Calu3 (cell line): Measurements from ENCODE around the gene PRKCZ. TPM values are rescaled to one million over a fixed set of nuclear protein-coding genes. Genes with fewer than 3 reads are reported as not detected.

Experiments used
- BruUV-seq: library from RNA; stranded (reverse); fragments of 400-500 nt; replicated peaks from 2 replicates; lab custom pipeline; 2021; lab: Mats Ljungman, UMichigan
- CTCF ChIA-PET: fragments of 300-600 bp; sonication (Branson Sonifier 250); formaldehyde crosslinking; loops from one replicate; lab custom pipeline; 2022; ENCODE audit warnings: antibody characterized with exemption; lab: Charles Lee
- DNase-seq: peaks from one replicate; pipeline ENCODE4 v3.0.0; 2022
- H3K27ac Mint-ChIP-seq: one replicate; pipeline ENCODE4 v1.8.0; 2022; ENCODE audit warnings: mixed read lengths; ENCODE audit not compliant: unreplicated experiment
- H3K27me3 Mint-ChIP-seq: one replicate; pipeline ENCODE4 v1.8.0; 2022; ENCODE audit warnings: mixed read lengths; ENCODE audit not compliant: unreplicated experiment
- H3K36me3 Mint-ChIP-seq: one replicate; pipeline ENCODE4 v1.8.0; 2022; ENCODE audit warnings: mild to moderate bottlenecking, moderate library complexity, mixed read lengths; ENCODE audit not compliant: insufficient read depth, unreplicated experiment
- H3K4me1 Mint-ChIP-seq: one replicate; pipeline ENCODE4 v1.8.0; 2022; ENCODE audit warnings: mild to moderate bottlenecking, low read depth, mixed read lengths; ENCODE audit not compliant: unreplicated experiment
- H3K4me3 Mint-ChIP-seq: one replicate; pipeline ENCODE4 v1.8.0; 2022; ENCODE audit warnings: mild to moderate bottlenecking, low read depth, moderate library complexity, mixed read lengths; ENCODE audit not compliant: unreplicated experiment
- H3K9me3 Mint-ChIP-seq: one replicate; pipeline ENCODE4 v1.8.0; 2022; ENCODE audit warnings: low read depth, mixed read lengths; ENCODE audit not compliant: unreplicated experiment
- intact Hi-C: fragments of 100-400 bp; cut with micrococcal nuclease; formaldehyde crosslinking; loops from one replicate; pipeline ENCODE4 v1.10.0; 2022; ENCODE audit not compliant: unreplicated experiment
- total RNA-seq: library from RNA; stranded (reverse); gene quantifications from 2 replicates; pipeline ENCODE4 v1.2.3, GENCODE V29; 2022
- TF ChIP-seq, protein P1 (sequence below): fragments of 200-600 bp; IDR thresholded peaks from one replicate; pipeline ENCODE4 v1.8.0; 2022; ENCODE audit warnings: antibody characterized with exemption; ENCODE audit not compliant: unreplicated experiment

PRKCZ gene
- total RNA-seq, 1 experiment from 2014 or later, result 26.0 TPM

- H3K27me3 Mint-ChIP-seq, result no peaks in the 10 kb centered on the region
- no peak overlapping the region for H3K27ac Mint-ChIP-seq
- TF ChIP-seq, protein P1, sequence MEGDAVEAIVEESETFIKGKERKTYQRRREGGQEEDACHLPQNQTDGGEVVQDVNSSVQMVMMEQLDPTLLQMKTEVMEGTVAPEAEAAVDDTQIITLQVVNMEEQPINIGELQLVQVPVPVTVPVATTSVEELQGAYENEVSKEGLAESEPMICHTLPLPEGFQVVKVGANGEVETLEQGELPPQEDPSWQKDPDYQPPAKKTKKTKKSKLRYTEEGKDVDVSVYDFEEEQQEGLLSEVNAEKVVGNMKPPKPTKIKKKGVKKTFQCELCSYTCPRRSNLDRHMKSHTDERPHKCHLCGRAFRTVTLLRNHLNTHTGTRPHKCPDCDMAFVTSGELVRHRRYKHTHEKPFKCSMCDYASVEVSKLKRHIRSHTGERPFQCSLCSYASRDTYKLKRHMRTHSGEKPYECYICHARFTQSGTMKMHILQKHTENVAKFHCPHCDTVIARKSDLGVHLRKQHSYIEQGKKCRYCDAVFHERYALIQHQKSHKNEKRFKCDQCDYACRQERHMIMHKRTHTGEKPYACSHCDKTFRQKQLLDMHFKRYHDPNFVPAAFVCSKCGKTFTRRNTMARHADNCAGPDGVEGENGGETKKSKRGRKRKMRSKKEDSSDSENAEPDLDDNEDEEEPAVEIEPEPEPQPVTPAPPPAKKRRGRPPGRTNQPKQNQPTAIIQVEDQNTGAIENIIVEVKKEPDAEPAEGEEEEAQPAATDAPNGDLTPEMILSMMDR, result no peak
- peaks cover 2% of the 10 kb centered on the region for H3K9me3 Mint-ChIP-seq
- no TSS peak for BruUV-seq
- H3K36me3 Mint-ChIP-seq, result peaks cover 6% of the 10 kb centered on the region
- CTCF ChIA-PET, result no interaction called here
- H3K4me3 Mint-ChIP-seq, result no peak overlapping the region
- H3K4me1 Mint-ChIP-seq, result no peaks in the 10 kb centered on the region
- no peak for DNase-seq
- intact Hi-C loops, result no loop called here
These were observed 9.9 kb downstream of the PRKCZ start for GRCh38 chr1:2060072-2060471.

DNA sequence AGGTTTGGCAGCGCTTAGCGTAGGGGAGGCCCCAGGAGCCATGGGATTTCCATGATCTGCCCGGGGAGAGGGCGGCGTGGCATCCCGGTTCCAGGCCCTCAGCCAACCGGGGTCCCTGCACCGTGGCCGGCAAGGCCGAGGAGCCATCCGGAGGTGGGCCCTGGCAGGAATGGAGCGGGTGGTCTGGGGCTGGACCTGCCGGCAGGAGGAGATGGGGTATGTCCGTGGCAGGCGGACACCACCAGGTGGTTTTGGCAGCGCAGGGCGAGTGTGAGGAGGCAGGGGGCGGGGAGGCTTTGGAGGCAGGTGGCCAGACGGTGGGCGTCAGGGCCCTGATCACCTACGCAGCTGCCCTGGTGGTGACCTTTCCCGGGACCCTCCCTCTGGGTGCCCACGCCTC, 10.3 kb downstream of the PRKCZ start:
- no peak for DNase-seq
- Mint-ChIP-seq H3K4me3 (no peak overlapping the region), H3K36me3 (peaks cover 6% of the 10 kb centered on the region), H3K9me3 (peaks cover 2% of the 10 kb centered on the region), H3K27me3 (no peaks in the 10 kb centered on the region), H3K27ac (no peak overlapping the region), H3K4me1 (no peaks in the 10 kb centered on the region)
- CTCF ChIA-PET, result no interaction called here
- intact Hi-C loops, result no loop called here
- TF ChIP-seq, protein P1, result no peak
- BruUV-seq, result no TSS peak

DNA sequence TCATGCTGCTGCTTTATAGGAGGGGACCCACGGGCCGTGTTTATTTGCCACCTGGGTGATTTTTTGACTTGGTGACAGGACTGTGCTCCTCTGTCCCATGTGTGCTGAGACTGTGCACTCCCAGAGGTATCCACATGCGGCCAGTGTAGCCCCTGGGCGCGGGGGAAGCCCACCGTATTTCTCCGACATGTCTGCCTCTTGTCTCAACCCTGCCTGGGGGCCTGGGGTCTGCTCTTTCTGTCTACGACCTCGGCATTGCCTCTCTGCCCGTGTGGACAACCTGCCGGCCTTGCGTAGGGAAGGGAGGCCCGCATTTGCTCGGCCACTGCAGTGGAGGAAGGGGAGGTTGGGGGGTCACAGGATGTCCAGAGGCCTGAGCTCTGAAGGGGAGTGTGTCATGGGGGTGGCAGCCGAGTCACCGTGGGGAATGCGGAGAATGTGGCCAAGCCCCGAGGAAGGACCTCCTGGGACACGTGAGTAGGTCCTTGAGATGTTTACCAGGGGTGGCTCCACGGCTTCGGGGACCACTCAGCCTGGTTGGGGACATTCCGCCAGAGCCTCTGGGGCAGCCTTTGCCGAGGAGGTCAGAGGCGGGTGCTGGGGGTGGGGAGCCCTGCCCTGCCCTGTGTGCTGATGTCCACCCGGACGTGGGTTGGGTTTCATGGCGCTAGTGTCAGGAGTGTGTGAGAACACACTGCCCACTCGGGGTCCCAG, 11.0 kb downstream of the PRKCZ start:
- intact Hi-C loops, result no loop called here
- TF ChIP-seq, protein P1, result no peak
- no TSS peak for BruUV-seq
- peaks cover 6% of the 10 kb centered on the region for H3K36me3 Mint-ChIP-seq
- no peaks in the 10 kb centered on the region for H3K4me1 Mint-ChIP-seq
- H3K27ac Mint-ChIP-seq, result no peak overlapping the region
- H3K4me3 Mint-ChIP-seq, result no peak overlapping the region
- CTCF ChIA-PET, result no interaction called here
- peaks cover 6% of the 10 kb centered on the region for H3K9me3 Mint-ChIP-seq
- DNase-seq, result no peak
- no peaks in the 10 kb centered on the region for H3K27me3 Mint-ChIP-seq

- H3K27ac Mint-ChIP-seq, result no peak overlapping the region
- H3K4me3 Mint-ChIP-seq, result no peak overlapping the region
- BruUV-seq, result no TSS peak
- peaks cover 10% of the 10 kb centered on the region for H3K36me3 Mint-ChIP-seq
- DNase-seq, result no peak
- no peaks in the 10 kb centered on the region for H3K4me1 Mint-ChIP-seq
- CTCF ChIA-PET, result interaction anchor here (0.6 kb wide), 1 partner anchor 407 kb away, joined by 6 read pairs; no protein-coding TSS in a partner anchor
- H3K27me3 Mint-ChIP-seq, result no peaks in the 10 kb centered on the region
- intact Hi-C loops, result no loop called here
- peaks cover 7% of the 10 kb centered on the region for H3K9me3 Mint-ChIP-seq
- TF ChIP-seq, protein P1, result no peak
These were observed 15.5 kb downstream of the PRKCZ start for GRCh38 chr1:2065699-2066098.
